ENCODE data around the gene STX3.

DNA sequence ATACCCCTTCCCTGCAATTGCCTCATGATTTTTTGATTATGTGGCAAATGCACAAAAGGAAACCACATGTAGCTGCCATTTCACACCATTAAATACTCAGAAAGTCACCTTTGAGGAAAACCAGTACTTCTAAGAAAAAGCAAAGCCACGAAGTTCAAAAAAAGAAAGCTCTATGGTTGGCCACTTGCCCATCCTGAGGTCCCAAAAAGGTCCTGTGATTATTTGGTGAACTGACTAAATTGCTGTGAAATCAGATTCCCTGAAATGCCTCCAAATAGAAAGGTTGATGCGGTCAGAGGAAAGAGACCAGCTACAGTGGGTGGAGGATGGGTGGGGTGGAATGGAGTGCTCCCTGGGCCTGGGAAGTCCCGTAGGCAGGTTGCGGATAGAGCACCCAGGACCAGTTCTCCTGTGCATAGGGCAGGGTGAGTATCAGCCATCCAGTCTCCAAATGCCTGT lies 28.5 kb downstream of the STX3 start:
- TF ChIP-seq EP300 (IDR thresholded peaks at IDR 0.05; ENCODE audit: low read depth) = no peak
- TF ChIP-seq POLR2A (IDR thresholded peaks at IDR 0.05) = no peak
- TF ChIP-seq, protein P1, sequence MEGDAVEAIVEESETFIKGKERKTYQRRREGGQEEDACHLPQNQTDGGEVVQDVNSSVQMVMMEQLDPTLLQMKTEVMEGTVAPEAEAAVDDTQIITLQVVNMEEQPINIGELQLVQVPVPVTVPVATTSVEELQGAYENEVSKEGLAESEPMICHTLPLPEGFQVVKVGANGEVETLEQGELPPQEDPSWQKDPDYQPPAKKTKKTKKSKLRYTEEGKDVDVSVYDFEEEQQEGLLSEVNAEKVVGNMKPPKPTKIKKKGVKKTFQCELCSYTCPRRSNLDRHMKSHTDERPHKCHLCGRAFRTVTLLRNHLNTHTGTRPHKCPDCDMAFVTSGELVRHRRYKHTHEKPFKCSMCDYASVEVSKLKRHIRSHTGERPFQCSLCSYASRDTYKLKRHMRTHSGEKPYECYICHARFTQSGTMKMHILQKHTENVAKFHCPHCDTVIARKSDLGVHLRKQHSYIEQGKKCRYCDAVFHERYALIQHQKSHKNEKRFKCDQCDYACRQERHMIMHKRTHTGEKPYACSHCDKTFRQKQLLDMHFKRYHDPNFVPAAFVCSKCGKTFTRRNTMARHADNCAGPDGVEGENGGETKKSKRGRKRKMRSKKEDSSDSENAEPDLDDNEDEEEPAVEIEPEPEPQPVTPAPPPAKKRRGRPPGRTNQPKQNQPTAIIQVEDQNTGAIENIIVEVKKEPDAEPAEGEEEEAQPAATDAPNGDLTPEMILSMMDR (IDR thresholded peaks at IDR 0.05) = no peak
